Vagina (tissue), 2 donors: Measurements from ENCODE around the gene TMBIM4.

ENCODE experiments used
- CTCF ChIP-seq, 3 experiments: fragments of 450-650 bp in 2 of 3; fragments of 200-600 bp in 1 of 3; sonication (generic) in 1 of 3; IDR thresholded peaks; one replicate each; pipeline ENCODE4 v1.5.1; 2017 to 2019; ENCODE audit warnings: antibody characterized with exemption in 3 of 3, mild to moderate bottlenecking in 2 of 3, moderate library complexity in 2 of 3
- POLR2A ChIP-seq, 2 donors: fragments of 450-650 bp; IDR thresholded peaks; one replicate each; pipeline ENCODE4 v1.6.1; 2017; ENCODE audit warnings: antibody characterized with exemption in 2 of 2, mild to moderate bottlenecking in 2 of 2, moderate library complexity in 2 of 2
- POLR2AphosphoS5 ChIP-seq, 2 donors: sonication (generic); formaldehyde crosslinking; IDR thresholded peaks; one replicate each; pipeline ENCODE4 v1.9.0; 2017; ENCODE audit warnings: antibody characterized with exemption in 2 of 2, mild to moderate bottlenecking in 2 of 2, low read depth in 1 of 2; ENCODE audit not compliant: insufficient read depth in 1 of 2

DNA sequence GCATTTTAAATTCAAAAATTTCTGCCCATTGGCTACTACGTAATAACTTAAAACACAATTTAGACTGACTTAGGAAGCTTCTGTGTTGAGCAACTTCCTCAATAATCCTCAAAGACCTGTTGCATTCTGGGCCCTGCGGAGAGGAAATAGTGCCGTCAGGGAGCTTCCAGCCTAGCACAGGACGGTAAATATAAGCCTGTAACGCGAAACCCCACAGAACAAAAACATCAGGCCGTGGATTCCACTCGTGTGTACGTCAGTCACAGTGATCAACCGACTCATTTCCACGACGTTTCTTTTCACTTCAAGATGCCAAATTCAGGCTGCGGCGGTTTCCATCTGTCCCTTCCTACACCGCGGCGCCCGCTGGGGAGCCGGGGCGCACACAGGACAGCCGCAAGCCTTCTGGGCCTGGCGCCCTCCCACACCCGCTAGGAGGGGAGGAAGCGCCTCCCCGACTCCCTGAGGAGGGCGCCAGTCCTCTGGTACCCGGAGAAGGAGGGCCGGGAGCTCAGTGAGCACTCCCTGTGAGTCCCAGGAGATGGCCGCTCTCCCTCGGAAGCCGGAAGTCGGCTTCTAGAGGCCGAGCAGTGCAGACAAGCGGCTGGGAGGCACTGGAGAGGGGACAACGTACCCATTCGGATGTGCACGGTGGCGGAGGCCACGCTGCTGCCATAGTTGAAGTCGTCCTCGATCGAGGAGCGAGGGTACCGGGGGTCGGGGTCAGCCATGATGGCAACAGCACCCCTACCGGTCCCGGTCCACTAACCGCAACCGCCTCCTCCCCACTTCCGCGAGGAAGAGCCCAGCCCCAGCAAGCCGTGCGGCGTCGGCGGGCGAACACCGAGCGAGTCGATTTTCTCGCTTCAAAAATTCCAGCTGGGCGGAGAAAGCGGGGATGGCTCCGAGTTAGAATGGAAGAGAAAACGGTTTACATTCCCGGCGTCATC, at the start of gene TMBIM4:
- TF ChIP-seq CTCF (IDR thresholded peaks at IDR 0.05) = peak in 1 of 3 experiments; percentile 62
- peak in 1 of 2 donors; percentile 71 for TF ChIP-seq POLR2A (IDR thresholded peaks at IDR 0.05)
- TF ChIP-seq POLR2AphosphoS5 (IDR thresholded peaks at IDR 0.05; ENCODE audit: insufficient read depth in 1 of 2, low read depth in 1 of 2) = peak; percentile 77 to 96
